HG03342 (cell line): Measurements from ENCODE around the gene CLEC4F.

Experiments used
- ATAC-seq: cut with Tn5 transposase; IDR thresholded peaks from one replicate; pipeline ENCODE4 v1.9.1; 2021; ENCODE audit warnings: mild to moderate bottlenecking, moderate library complexity; ENCODE audit not compliant: unreplicated experiment

CLEC4F gene, protein sequence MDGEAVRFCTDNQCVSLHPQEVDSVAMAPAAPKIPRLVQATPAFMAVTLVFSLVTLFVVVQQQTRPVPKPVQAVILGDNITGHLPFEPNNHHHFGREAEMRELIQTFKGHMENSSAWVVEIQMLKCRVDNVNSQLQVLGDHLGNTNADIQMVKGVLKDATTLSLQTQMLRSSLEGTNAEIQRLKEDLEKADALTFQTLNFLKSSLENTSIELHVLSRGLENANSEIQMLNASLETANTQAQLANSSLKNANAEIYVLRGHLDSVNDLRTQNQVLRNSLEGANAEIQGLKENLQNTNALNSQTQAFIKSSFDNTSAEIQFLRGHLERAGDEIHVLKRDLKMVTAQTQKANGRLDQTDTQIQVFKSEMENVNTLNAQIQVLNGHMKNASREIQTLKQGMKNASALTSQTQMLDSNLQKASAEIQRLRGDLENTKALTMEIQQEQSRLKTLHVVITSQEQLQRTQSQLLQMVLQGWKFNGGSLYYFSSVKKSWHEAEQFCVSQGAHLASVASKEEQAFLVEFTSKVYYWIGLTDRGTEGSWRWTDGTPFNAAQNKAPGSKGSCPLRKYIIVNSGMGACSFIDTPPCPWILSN

DNA sequence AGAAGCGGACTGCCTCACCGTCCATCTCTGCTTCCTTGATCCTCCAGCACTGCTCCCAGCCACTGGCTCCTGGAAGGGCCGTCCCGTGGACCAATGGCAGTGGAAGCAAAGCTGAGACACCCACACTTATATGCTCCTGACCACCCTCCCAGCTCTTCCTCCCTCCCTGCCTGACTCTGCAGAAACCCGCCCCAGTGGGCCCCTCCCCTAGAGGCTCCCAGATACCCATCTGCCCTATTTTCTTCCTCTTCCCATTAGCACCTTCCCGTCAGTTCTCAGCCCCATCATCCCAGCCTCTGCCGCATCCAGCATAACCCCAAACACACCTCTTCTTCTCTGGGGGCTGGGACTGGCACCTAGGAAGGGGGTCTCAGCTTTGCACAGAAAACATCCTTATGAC, at the start of gene CLEC4F:
CLEC4F (minus strand) TSS at position 101 of the 400 bp plus-strand sequence; CDS start at position 25, 76 bp downstream.
- no peak for ATAC-seq

DNA sequence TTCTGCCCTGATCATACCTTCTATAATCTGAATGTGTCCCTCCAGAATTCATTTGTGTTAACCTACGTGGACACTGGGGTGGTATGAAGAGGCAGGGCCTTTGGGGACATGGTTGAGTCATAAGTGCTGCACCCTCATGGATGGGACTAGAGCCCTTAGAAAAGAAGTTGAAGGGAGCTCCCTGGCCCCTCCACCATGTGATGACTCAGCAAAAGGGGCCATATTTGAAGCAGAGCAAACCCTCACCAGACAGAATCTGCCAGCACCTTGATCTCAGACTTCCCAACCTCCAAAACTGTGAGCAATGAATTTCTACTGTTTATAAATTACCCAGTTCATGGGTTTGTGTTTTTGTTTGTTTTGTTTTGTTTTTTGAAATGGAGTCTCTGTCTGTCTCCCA, 48.6 kb upstream of the CLEC4F start:
- ATAC-seq: no peak

DNA sequence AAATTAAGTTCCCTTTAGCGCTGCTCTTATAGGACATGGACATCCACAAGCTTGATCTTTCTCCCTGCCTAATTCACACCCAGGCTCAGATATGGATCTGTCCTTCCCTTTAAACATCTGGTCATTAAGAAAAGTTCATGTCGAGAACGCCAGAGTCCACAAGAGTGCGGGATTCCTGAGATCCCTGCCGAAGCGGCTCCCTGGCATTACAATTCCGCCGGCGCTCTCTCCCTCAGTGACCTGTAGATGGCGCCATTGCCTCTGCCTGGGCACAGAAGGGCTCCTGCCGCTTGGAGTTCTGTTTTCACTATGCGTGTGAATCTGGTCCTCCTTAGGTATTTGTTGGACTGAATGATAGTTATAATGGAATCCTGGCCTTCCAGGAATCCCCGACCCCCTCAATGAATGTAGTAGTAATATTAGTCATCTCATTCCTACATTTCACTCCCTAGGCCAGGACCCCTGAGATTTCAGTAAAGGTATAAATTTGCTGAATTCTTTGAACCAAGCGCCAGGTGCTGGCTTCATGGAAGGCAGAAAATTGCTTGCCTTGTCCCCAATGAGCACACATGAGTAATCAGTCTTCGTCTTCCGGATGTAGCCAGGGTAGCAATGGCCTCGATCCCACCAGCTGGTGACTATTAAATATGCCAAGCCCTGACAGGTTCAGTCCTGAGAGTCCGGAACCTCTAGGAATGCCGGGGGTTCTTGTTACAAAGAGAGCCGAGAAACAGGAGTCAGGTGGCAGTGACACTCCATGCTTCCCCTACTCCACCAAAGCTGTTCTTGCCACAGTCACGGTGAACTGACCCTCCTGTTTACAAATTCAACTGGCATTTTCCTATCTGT, 41.6 kb upstream of the CLEC4F start:
- ATAC-seq: peak; percentile 52

DNA sequence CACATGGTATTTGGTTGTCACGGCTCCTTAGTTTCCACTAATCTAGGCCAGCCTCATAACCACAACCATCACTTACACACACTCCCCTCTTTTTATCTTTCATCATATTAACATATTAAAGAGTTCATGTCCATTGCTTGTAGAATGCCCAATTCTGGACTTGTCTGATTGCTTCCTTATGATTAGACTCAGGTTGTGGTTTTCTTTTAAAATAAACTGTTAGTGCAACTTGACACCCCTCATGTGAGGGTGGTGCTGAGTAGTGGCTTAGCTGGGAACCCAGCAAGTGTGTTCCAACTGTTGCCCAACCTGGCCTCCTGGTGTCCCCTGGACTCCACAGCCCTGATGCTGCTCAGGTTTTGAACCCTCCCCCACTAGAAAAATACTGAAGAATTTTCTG, 35.3 kb upstream of the CLEC4F start:
- ATAC-seq: no peak

DNA sequence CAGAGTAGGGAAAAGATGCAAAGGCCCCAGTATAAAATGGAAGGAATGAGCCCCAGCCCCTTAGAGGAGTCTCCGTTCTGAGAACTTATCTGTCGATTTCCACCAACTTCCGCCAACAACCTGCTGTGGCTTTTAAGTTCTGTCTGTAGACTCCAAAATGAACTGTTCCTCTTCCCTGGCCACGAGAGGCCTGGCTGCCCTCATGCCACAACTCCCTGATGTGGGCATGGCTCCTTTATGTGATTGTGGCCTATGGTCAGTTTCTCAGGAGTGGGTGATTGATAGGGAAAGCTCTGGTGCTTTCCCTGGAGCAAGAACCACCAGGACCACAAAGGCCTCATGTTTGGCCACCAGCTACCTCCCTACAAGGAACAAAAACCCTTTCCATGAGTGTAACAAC, 34.0 kb upstream of the CLEC4F start:
- ATAC-seq: no peak

DNA sequence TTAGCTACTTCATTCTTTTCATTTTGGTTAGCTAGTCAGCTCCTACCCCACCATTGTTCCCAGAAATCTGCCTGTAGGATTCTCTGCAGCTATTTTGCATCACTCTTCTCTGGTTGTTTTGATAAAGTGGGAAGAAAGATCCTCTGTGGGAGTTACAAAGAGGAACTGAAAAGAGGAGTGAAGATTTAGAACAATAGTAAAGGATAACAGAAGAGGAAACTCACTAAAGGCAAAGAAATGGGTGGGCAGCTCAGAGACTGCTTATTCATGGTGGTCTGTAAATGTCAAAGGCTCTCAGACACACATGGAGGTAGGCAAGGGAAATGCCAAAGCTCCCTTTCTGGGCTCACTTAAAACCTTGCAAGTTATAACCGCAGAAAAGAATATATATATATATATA, 32.4 kb upstream of the CLEC4F start:
- ATAC-seq: no peak

DNA sequence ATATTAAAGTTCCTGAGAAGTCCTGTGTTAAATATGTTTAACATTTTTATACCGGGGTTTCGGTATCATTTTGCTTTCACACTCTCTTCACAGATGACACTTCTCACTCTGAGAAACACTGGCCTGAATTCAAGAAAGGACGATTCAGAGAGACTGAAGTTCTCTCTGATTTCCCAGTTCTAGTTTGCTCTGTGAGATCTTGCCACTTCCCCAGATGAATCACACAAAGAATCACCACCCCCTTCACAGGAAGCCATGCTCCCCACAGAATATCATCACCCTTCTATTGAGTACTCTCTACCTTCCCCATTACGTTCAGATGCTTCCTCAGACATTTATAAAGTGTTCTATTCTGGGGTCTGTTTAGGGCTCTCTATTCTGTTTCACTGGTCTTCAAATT, 31.3 kb upstream of the CLEC4F start:
- ATAC-seq: peak; percentile 67

DNA sequence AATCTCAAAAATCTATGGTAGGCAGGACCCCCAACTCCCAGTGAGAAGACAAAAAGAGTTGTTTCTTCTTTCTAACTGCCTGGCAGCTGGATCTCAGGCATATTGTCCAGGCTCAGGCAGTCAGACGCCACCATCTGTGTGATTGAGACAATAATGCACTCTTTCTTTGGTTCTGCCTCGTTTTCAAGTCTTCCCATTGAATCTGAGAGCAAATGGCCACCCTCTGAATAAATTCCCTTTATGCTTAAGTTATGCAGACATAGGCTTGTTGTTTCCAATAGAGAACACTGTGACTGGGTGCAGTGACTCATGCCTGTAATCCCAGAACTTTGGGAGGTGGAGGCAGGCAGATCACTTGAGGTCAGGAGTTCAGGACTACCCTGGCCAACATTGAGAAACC, 30.5 kb upstream of the CLEC4F start:
- no peak for ATAC-seq

DNA sequence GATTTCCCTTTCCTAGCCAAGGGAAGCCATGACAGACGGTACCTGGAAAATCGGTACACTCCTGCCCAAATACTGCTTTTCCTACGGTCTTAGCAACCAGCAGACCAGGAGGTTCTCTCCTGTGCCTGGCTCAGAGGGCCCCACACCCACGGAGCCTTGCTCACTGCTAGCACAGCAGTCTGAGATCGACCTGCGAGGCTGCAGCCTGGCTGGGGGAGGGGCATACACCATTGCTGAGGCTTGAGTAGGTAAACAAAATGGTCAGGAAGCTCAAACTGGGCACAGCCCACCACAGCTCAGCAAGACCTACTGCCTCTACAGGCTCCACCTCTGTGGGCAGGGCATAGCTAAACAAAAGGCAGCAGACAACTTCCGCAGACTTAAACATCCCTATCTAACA, 22.0 kb upstream of the CLEC4F start:
- no peak for ATAC-seq

DNA sequence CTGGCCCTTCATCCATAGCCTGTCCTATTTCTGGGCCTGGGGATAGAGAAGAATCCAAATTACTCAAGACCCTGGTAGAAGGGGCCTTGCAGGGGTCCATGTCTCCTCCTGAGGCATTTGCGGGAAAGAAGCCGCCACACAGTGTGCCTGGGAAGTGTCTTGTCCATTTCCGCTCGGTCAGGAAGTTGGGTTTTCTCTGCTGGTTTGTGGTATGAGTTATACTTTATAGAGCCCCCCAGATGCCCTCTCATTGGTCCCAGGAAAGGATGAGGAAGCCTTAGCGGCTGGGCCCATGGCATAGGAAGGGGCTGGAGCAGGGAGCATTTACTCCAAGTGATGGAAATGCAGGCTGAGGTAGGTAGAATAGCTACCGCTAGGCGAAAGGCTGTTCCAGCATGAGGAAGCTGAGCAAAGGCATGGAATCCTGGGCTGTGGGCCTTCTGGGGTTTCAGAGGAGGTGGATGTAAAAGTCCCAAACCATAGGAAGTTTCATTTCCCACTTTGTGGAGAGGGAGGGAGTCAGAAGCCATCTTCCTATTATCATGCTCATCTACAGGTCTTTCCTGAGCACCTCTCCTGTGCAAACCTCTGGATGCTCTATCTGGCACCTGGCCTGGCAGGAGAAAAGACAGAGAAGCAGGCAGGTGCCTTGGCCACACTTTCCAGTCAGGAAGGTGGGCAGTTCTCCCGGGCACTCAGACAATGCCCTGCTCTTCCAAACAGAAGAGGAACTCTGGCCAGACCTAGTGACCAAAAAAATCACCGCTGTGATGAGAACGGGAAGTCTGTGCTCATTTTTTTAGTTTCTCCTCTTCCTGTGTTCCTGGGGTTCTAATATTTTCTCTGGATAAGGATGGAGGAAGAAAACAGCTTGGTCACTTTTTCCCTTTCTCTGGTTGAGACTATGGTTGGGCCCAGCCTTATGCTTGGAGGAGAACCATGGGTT, 17.9 kb upstream of the CLEC4F start:
- no peak for ATAC-seq

DNA sequence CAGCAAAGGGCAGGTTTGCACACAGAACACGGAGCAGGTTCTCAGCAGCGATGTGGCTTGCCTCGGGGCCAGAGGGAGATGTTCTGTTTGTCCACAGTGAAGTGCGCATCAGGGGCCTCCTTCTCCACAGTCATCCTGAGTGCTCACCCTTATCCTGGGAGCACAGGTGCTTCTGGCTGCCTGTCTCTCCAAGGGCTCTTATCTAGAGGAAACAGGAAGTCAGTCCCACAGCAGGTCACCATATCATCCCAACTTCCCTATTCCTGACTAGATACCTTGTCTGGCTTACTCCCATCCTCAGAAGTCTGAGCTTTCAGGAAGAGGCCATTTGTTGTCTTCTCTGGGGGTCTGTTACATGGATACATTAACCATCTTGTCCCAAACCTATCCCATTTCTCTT, 15.2 kb upstream of the CLEC4F start, which contains the start of gene CD207:
CD207 (minus strand) TSS at position 174 of the 400 bp plus-strand sequence; CDS start at position 134, 40 bp downstream.
- no peak for ATAC-seq

DNA sequence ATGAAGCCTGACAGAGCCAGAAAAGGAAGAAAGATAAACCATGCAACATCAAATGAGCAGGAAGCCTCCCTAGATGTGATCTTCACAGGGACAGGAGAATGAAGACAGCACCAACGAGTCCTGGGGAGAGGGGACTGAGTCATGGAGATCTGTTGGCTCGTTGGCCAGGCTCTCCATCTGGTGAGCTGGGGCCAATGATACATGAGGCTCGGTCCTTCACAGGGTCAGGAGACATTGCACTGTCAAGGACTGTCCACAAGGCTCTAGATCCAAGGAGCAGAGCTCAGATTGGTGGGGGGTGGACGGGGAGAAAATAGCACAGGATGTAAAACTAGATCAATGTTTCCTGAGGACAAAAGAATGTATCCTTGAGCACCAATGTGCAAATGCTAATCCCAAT, 14.5 kb upstream of the CLEC4F start:
- ATAC-seq: no peak

DNA sequence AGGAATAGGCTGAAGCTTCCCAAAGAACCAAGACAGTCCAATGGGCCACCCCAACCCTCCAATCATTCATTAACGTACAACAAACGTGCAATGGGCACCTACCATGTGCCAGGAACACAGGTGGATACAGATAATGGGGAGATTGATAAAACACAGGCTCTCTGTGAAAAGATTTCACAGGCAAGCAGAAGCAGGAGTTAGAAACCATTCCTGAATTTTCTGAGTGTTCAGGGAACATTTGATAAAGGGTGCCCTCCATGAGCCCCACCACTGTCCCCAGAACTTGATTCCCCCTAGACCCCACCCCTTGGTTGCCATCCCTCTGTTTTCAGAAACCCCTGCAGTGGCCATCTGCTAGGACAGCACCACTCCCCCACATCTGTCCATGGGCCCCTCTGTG, 13.7 kb upstream of the CLEC4F start:
- no peak for ATAC-seq

DNA sequence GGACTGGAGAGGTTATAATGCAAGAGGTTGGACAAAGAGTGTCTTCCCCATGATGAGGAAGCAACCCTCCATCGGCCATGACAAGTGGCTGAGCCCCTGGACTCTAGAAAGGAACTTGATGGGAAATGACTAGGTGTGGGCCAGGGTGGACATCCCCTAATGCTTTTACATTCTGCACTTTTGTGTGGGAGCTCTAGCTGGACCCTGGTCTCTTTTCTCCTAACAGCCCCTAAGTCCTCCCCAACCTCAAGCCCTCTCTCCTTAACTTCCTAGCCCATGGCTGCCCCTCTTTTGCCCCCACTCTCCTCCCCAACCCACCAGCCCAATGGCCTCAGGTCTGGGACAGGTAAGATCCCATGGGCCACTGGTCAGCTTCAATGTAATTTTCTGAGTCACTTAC, 12.8 kb upstream of the CLEC4F start:
- no peak for ATAC-seq

DNA sequence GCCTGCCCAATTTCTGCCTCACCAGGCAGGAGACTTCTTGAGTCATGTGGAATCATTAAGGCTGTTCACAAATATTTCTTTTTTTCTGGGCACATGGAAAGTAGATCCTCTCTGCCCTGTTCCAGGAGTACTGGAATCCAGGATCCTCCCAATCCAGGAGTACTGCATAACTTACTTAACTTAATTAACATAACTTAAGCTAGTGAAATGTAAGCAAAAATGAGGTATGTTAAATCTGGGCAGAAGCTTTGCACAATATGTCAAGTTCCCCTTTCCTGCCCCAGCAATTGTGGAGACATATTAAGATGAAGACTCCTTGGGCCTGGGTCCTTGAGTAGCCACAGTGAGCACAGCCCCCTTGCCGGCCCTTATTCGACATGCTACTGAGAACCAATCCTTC, 12.0 kb upstream of the CLEC4F start:
- no peak for ATAC-seq

DNA sequence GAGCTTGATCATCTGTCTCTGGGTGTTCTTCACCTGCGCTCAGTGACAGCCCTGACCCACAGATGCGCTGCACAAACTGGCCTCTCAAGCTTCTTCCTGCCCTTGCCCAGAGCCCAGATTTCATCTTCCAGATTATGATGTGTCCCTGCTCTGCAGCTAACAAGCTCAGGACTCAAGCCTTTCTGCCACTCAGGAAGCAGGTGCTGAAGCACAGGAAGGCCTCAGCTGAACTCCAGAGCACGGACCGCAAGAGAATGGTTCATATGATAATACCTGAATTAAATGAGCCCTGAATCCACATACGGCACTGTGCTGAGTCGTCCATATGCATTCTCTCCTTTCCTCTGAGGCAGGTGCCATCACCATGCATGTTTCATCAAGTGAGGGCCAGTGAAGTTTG, 11.5 kb upstream of the CLEC4F start:
- no peak for ATAC-seq

DNA sequence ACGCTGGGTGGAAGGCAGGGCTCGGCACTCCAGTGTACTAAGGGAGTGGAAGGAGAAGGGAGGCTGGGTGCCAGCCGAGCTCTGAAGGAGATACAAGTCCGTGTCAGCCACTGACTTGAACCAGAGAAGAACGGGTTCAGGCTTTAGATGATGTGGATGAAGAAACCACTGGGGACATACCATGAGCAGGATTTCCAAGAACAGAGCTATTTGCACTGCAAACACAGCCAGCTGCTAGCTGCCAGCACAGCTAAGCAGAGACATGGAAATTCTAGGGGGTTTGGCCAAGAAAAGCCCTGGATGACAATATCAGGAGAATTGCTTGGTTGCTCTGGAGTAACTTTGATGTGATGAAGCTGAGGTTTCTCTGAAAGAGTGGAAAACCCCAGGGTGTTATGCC, 10.0 kb upstream of the CLEC4F start:
- ATAC-seq: no peak

DNA sequence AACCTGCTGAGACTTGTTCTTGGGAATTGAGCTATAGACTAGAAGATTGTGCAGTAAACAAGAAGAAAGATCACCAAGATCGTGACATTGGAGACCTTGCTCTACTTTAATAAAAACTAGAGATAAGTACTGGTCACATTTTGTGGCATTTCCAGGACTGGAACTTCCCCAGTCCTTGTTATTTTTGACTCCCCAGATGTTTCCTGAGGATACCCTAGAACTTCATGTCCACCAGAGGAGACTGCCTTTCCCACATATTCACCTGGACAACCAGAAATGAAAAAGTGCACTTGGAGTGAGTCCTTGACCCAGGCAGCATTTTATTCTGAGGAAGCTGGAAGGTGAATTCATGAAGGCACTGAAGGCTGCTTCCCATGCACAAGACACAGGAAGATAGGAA, 9.5 kb upstream of the CLEC4F start:
- no peak for ATAC-seq

DNA sequence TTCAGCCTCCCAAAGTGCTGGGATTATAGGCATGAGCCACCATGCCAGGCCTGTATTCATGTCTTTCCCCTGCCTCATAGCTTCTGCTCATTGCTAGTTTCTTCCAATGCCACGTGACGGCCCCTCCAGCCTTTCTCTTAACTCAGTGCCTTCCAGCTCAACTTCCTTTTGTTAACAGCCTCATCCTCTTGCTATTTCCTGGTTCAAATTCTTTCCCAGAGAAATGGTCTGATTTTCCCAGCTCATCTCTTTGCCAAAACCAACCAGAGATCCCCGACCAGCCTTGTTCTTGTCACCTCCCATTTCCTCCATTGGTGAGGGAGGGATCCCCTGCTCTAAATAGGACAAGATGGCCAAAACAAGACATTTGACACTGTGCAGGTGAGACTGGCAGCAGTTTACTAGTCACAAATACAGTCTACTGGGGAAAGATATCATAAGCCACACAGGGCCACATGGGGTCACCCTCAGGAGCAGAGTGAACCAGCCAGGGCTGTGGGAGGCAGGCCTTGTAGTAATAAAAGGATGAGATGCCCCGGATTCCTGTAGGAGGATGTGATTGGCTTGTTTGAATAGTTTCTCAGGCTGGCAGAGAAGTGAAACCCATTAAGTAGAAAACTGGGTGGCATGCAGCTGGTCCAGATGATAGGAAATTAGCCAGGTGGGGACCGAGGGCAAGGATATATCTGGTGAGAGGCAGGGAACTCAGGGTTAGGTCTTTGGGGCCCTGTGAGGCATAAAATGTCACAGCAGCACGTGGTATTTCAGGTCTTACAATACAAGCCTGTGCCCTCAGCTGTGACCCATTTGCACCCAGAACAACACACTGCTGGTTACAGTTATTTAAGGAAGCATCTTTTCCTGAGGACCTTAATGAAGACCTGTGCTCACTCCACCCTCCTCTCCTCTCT, 8.8 kb upstream of the CLEC4F start:
- ATAC-seq: no peak

DNA sequence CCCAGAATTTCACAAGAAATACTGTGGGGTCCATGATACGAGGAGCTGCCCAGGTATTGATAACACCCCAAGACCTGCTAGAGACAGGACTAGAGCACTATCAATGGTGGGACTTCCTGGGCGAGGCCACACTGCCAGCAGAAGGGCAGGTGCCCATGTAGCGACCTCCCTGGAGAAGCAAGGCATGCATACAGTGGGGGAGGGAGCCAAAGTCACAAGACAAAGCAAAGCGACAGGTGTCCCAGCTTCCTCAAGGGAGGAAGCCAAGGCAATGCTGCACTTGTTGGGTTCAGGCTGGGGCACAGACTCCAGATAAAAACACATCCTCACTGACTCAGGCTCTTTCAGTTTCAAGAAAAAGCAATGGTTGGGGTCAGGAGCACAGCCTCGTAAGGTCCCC, 7.7 kb upstream of the CLEC4F start:
- no peak for ATAC-seq
